Neuronal stem cell (in vitro differentiated cells): ENCODE measurements around the gene PI4KA.
"Not testable (repeated sequence)": the region's sequence is repeated elsewhere in the genome, so short reads cannot be mapped to it uniquely, and the experiment has no call there.

ENCODE experiments used
- DNase-seq: peaks from one replicate; pipeline ENCODE4 v3.0.0-alpha.2; 2013; ENCODE audit warnings: low spot score
- H2AFZ ChIP-seq: one replicate; pipeline ENCODE4 v1.6.1; 2013; ENCODE audit warnings: mild to moderate bottlenecking, low read length, inconsistent platforms
- H2AK5ac ChIP-seq: 2 replicates; pipeline ENCODE4 v1.6.1; 2013; ENCODE audit warnings: low read depth, mild to moderate bottlenecking, inconsistent platforms, low read length, moderate library complexity, mixed read lengths
- H2BK120ac ChIP-seq: 2 replicates; pipeline ENCODE4 v1.6.1; 2013; ENCODE audit warnings: low read depth, mild to moderate bottlenecking, inconsistent platforms, low read length, moderate library complexity, mixed read lengths
- H2BK12ac ChIP-seq: one replicate; pipeline ENCODE4 v1.6.1; 2013; ENCODE audit warnings: low read length, inconsistent platforms
- H2BK15ac ChIP-seq: 2 replicates; pipeline ENCODE4 v1.6.1; 2013; ENCODE audit warnings: mild to moderate bottlenecking, low read length, inconsistent platforms, mixed read lengths
- H2BK5ac ChIP-seq: one replicate; pipeline ENCODE4 v1.6.1; 2013; ENCODE audit warnings: inconsistent platforms, mild to moderate bottlenecking, low read length, moderate library complexity
- H3K14ac ChIP-seq: one replicate; pipeline ENCODE4 v1.6.1; 2013; ENCODE audit warnings: low read length, inconsistent platforms
- H3K18ac ChIP-seq: 2 replicates; pipeline ENCODE4 v1.6.1; 2013; ENCODE audit warnings: low read length, inconsistent platforms
- H3K23ac ChIP-seq: 2 replicates; pipeline ENCODE4 v1.6.1; 2013; ENCODE audit warnings: low read depth, mild to moderate bottlenecking, mixed read lengths, low read length, inconsistent platforms; ENCODE audit not compliant: poor library complexity
- H3K27ac ChIP-seq: replicated peaks from 3 replicates; pipeline ENCODE4 v1.5.1; 2013; ENCODE audit warnings: low read length, inconsistent platforms
- H3K27me3 ChIP-seq, 3 experiments: 2 replicates each; pipeline ENCODE4 v1.6.1; 2013; ENCODE audit warnings: low read length in 3 of 3, mild to moderate bottlenecking in 2 of 3, inconsistent platforms in 1 of 3, low read depth in 1 of 3, mixed read lengths in 1 of 3, moderate library complexity in 1 of 3; ENCODE audit not compliant: control insufficient read depth in 3 of 3, insufficient read depth in 3 of 3
- H3K36me3 ChIP-seq, 2 donors: replicated peaks in 1 of 2; 2 replicates each; pipeline ENCODE4 v1.6.1; 2013; ENCODE audit warnings: low read length in 2 of 2; ENCODE audit not compliant: control insufficient read depth in 2 of 2, insufficient read depth in 2 of 2
- H3K4ac ChIP-seq: 2 replicates; pipeline ENCODE4 v1.6.1; 2013; ENCODE audit warnings: inconsistent platforms, mild to moderate bottlenecking, low read length, moderate library complexity
- H3K4me1 ChIP-seq, 2 donors: 1 replicate in 1 of 2; 2 replicates in 1 of 2; pipeline ENCODE4 v1.6.1; 2013; ENCODE audit warnings: low read length in 2 of 2, low read depth in 1 of 2; ENCODE audit not compliant: control insufficient read depth in 2 of 2, insufficient read depth in 1 of 2
- H3K4me2 ChIP-seq: one replicate; pipeline ENCODE4 v1.6.1; 2013; ENCODE audit warnings: mild to moderate bottlenecking, low read length, inconsistent platforms; ENCODE audit not compliant: insufficient read depth, poor library complexity, severe bottlenecking
- H3K4me3 ChIP-seq, 2 donors: 2 replicates each; pipeline ENCODE4 v1.5.1; 2013; ENCODE audit warnings: low read length in 2 of 2, mild to moderate bottlenecking in 2 of 2, inconsistent platforms in 1 of 2, moderate library complexity in 1 of 2
- H3K79me1 ChIP-seq: one replicate; pipeline ENCODE4 v1.6.1; 2013; ENCODE audit warnings: low read depth, mild to moderate bottlenecking, inconsistent platforms, low read length, moderate library complexity
- H3K9ac ChIP-seq: one replicate; pipeline ENCODE4 v1.6.1; 2013; ENCODE audit warnings: mild to moderate bottlenecking, low read depth, low read length, inconsistent platforms; ENCODE audit not compliant: poor library complexity
- H3K9me3 ChIP-seq, 2 donors: replicated peaks in 1 of 2; 2 replicates each; pipeline versions ENCODE3 to v1.6.1; 2013; ENCODE audit warnings: low read length in 2 of 2, mild to moderate bottlenecking in 2 of 2, inconsistent platforms in 1 of 2, low read depth in 1 of 2, mixed read lengths in 1 of 2, moderate library complexity in 1 of 2; ENCODE audit not compliant: control insufficient read depth in 2 of 2, insufficient read depth in 1 of 2
- H4K8ac ChIP-seq: one replicate; pipeline ENCODE4 v1.6.1; 2013; ENCODE audit warnings: low read depth, mild to moderate bottlenecking, inconsistent platforms, low read length, moderate library complexity
- H4K91ac ChIP-seq: one replicate; pipeline ENCODE4 v1.6.1; 2013; ENCODE audit warnings: low read length, low read depth, mild to moderate bottlenecking, inconsistent platforms; ENCODE audit not compliant: poor library complexity
- WGBS, 2 donors: extraction: QIAGEN DNeasy Blood & Tissue Kit; methylation state at CpG; one replicate each; pipeline ENCODE4 v1.1.7; 2013; ENCODE audit warnings: missing lambda C conversion rate in 2 of 2, mixed read lengths in 1 of 2; ENCODE audit not compliant: insufficient read length in 2 of 2, insufficient replicate concordance in 1 of 2; ENCODE audit errors: extremely low coverage in 2 of 2; 5-methylcytosine and 5-hydroxymethylcytosine counted together

The PI4KA gene

DNA sequence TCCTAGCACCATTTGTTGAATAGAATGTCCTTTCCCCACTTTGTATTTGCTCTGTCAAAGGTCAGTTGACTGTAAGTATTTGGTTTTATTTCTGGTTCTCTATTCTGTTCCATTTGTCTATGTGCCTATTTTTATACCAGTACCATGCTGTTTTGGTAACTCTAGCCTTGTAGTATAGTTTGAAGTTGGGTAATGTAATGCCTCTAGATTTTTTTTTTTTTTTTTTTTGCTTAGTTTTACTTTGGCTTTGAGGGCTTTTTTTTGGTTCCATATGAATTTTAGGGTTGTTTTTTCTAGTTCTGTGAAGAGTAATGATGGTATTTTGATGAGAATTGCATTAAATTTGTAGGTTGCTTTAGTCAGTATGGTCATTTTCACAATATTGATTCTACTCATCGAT is 183.0 kb downstream of the PI4KA start:
- H3K14ac ChIP-seq, H3K4me2 ChIP-seq, H3K36me3 ChIP-seq, H2AFZ ChIP-seq, H4K91ac ChIP-seq, H2BK120ac ChIP-seq, H2BK5ac ChIP-seq, H4K8ac ChIP-seq, H3K23ac ChIP-seq, H3K27ac ChIP-seq, H2AK5ac ChIP-seq, H3K18ac ChIP-seq, H3K79me1 ChIP-seq, H3K4me1 ChIP-seq, H3K4ac ChIP-seq, H2BK12ac ChIP-seq, H3K27me3 ChIP-seq, H2BK15ac ChIP-seq, DNase-seq, H3K4me3 ChIP-seq, H3K9ac ChIP-seq, H3K9me3 ChIP-seq: not testable (repeated sequence)
- no CpG with 5 or more reads among the region's 1 CpG for WGBS, 2 donors

- Histone ChIP-seq H3K79me1 (no peaks in the 10 kb centered on the region), H2AK5ac (no peak overlapping the region), H3K4me3 (no peak overlapping the region), H3K27me3 (peaks cover 0 to 8% (median 0%) of the 10 kb centered on the region in 3 experiments), H2BK120ac (no peak overlapping the region), H2BK5ac (no peak overlapping the region), H3K4me2 (no peak overlapping the region), H2AFZ (no peak overlapping the region), H3K4me1 (no peaks in the 10 kb centered on the region), H4K8ac (no peak overlapping the region), H3K4ac (no peak overlapping the region), H2BK15ac (no peak overlapping the region), H3K27ac (no peak overlapping the region), H3K9ac (no peak overlapping the region), H3K18ac (no peak overlapping the region), H3K9me3 (no peaks in the 10 kb centered on the region), H3K36me3 (no peaks in the 10 kb centered on the region), H4K91ac (no peak overlapping the region), H3K14ac (no peak overlapping the region), H3K23ac (no peak overlapping the region), H2BK12ac (no peak overlapping the region)
- no peak for DNase-seq
Measured at GRCh38 chr22:20674998-20675397, 183.6 kb downstream of the PI4KA start.

DNA sequence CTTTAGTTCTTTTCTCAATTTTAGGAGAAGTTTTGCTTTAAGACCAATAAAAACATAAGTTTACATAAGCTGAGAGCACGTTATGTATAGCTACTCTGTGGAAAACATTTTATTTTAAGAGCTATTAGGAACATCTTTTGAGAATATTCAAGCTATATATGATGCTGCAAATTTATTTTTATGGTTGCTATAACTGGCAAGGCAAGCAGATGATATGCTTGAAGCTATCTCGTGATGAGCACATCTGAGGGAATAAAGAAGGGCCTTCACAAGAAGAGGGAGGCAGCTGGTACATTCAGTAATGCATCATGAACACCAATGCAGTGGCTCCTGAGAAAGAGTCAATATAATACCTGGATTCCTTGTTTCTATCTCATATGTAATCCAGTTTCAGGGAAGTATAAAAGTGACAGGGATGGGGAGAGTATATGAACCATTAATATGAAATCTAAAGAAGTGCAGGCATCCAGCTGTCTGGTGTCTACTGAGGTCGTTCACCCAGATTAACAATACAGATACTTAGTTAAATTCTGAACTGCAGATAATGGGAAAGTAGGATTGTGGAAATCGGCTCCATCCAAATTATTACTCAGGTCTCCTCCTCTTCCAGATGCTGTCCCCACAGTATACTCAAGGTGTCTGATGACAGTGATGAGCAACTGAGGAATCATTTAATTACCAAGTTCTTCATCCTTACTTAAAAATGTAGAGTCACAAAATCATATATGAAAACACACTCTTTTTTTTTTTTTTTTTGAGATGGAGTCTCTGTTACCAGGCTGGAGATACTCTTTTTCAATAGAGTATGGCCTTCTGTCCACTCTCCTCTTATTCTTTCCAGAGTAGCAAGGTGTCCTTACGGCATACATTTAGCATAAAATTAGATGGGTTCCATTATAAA is 185.1 kb downstream of the PI4KA start:
- no peak overlapping the region for H3K4me3 ChIP-seq
- no peak overlapping the region for H3K23ac ChIP-seq
- H3K9me3 ChIP-seq: no peaks in the 10 kb centered on the region
- no peak overlapping the region for H3K14ac ChIP-seq
- H4K91ac ChIP-seq: no peak overlapping the region
- no peak for DNase-seq
- H2AK5ac ChIP-seq: no peak overlapping the region
- no peak overlapping the region for H3K27ac ChIP-seq
- H2BK15ac ChIP-seq: no peak overlapping the region
- no peak overlapping the region for H3K4me2 ChIP-seq
- H2AFZ ChIP-seq: no peak overlapping the region
- H3K36me3 ChIP-seq: no peaks in the 10 kb centered on the region
- no peak overlapping the region for H2BK12ac ChIP-seq
- peaks cover 0 to 8% (median 0%) of the 10 kb centered on the region in 3 experiments for H3K27me3 ChIP-seq
- no CpG with 5 or more reads among the region's 5 CpGs for WGBS, 2 donors
- no peak overlapping the region for H3K4ac ChIP-seq
- no peak overlapping the region for H3K18ac ChIP-seq
- H3K9ac ChIP-seq: no peak overlapping the region
- no peak overlapping the region for H2BK5ac ChIP-seq
- H2BK120ac ChIP-seq: no peak overlapping the region
- no peaks in the 10 kb centered on the region for H3K79me1 ChIP-seq
- H3K4me1 ChIP-seq: no peaks in the 10 kb centered on the region
- no peak overlapping the region for H4K8ac ChIP-seq

DNA sequence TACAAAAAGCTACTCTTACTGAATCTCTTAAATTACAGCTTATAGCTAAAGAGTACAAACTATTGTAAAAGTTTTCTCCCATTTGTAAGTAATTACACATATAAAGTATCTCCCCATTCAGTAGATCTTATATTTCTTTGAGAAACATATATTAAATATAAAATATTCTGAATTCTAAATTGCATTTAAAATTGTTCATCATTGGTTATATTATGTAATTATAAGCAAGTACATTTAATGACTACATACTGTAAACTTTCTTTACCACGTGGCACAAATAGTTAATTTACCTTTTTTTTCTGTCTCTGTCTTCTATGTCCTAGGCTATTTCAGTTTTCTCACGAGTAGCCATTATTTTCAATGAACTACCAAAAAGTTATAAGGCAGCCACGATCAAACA is 185.9 kb downstream of the PI4KA start:
- H2AFZ ChIP-seq: no peak overlapping the region
- H2BK15ac ChIP-seq: no peak overlapping the region
- H3K23ac ChIP-seq: no peak overlapping the region
- no peak overlapping the region for H3K4me3 ChIP-seq
- no peak overlapping the region for H3K14ac ChIP-seq
- DNase-seq: no peak
- no peaks in the 10 kb centered on the region for H3K9me3 ChIP-seq
- H4K8ac ChIP-seq: no peak overlapping the region
- H3K4me1 ChIP-seq: no peaks in the 10 kb centered on the region
- no peak overlapping the region for H3K9ac ChIP-seq
- H3K27me3 ChIP-seq: peaks cover 0 to 8% (median 0%) of the 10 kb centered on the region in 3 experiments
- H2AK5ac ChIP-seq: no peak overlapping the region
- no peak overlapping the region for H2BK5ac ChIP-seq
- no peak overlapping the region for H3K27ac ChIP-seq
- no peak overlapping the region for H2BK120ac ChIP-seq
- H3K18ac ChIP-seq: no peak overlapping the region
- H2BK12ac ChIP-seq: no peak overlapping the region
- no peaks in the 10 kb centered on the region for H3K79me1 ChIP-seq
- no peak overlapping the region for H3K4ac ChIP-seq
- H3K4me2 ChIP-seq: no peak overlapping the region
- no peak overlapping the region for H4K91ac ChIP-seq
- no CpG with 5 or more reads among the region's 3 CpGs for WGBS, 2 donors
- no peaks in the 10 kb centered on the region for H3K36me3 ChIP-seq
